Measurements from ENCODE around the gene CAST.

- TF ChIP-seq, protein P1, sequence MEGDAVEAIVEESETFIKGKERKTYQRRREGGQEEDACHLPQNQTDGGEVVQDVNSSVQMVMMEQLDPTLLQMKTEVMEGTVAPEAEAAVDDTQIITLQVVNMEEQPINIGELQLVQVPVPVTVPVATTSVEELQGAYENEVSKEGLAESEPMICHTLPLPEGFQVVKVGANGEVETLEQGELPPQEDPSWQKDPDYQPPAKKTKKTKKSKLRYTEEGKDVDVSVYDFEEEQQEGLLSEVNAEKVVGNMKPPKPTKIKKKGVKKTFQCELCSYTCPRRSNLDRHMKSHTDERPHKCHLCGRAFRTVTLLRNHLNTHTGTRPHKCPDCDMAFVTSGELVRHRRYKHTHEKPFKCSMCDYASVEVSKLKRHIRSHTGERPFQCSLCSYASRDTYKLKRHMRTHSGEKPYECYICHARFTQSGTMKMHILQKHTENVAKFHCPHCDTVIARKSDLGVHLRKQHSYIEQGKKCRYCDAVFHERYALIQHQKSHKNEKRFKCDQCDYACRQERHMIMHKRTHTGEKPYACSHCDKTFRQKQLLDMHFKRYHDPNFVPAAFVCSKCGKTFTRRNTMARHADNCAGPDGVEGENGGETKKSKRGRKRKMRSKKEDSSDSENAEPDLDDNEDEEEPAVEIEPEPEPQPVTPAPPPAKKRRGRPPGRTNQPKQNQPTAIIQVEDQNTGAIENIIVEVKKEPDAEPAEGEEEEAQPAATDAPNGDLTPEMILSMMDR (IDR thresholded peaks at IDR 0.05; ENCODE audit: insufficient read depth, low read length, poor library complexity, severe bottlenecking): no peak
- TF ChIP-seq EZH2phosphoT487 (conservative IDR thresholded peaks at IDR 0.05; ENCODE audit: low read length): no peak
Measured at GRCh38 chr5:96808541-96808828, 146.3 kb downstream of the CAST start.

Measured in SU-DHL-6 (cell line).